H1 (cell line): ENCODE measurements around the gene RNASEL. TPM values are rescaled to one million over a fixed set of nuclear protein-coding genes. Genes with fewer than 3 reads are reported as not detected.

ENCODE experiments used
- CTCF ChIA-PET: fragments of 300-600 bp; sonication (Branson Sonifier 250); formaldehyde crosslinking; loops from one replicate; lab custom pipeline; 2021; ENCODE audit not compliant: partially characterized antibody; lab: Charles Lee
- POLR2A ChIA-PET: fragments of 300-600 bp; sonication (Branson Sonifier 250); formaldehyde crosslinking; loops from one replicate; lab custom pipeline; 2021; ENCODE audit warnings: inconsistent platforms; ENCODE audit not compliant: partially characterized antibody; lab: Charles Lee
- DNase-seq, 2 experiments: peaks; one replicate each; pipeline versions ENCODE4 v3.0.0 to v3.0.0-alpha.2; 2010 to 2022; ENCODE audit warnings: low spot score in 2 of 2, low read depth in 1 of 2, mixed read lengths in 1 of 2
- FAIRE-seq: peaks from 2 replicates; lab custom pipeline; 2011; peaks lifted over from hg19 to GRCh38; lab: Jason Lieb, UNC
- H2AFZ ChIP-seq: 2 replicates; pipeline ENCODE4 v1.8.1; 2012; ENCODE audit warnings: low read length, inconsistent platforms
- H2AK5ac ChIP-seq: 2 replicates; pipeline ENCODE4 v1.6.1; 2013; ENCODE audit warnings: low read depth, low read length
- H2BK120ac ChIP-seq: replicated peaks from 2 replicates; pipeline ENCODE3; 2013; ENCODE audit warnings: low read depth, low read length, inconsistent platforms
- H2BK12ac ChIP-seq: 2 replicates; pipeline ENCODE4 v1.6.1; 2013; ENCODE audit warnings: low read depth, low read length
- H2BK15ac ChIP-seq: 2 replicates; pipeline ENCODE4 v1.6.1; 2013; ENCODE audit warnings: low read length
- H2BK20ac ChIP-seq: 2 replicates; pipeline ENCODE4 v1.6.1; 2013; ENCODE audit warnings: low read length
- H2BK5ac ChIP-seq: 2 replicates; pipeline ENCODE4 v1.6.1; 2013; ENCODE audit warnings: low read depth, low read length
- H3K14ac ChIP-seq: 2 replicates; pipeline ENCODE4 v1.6.1; 2013; ENCODE audit warnings: inconsistent platforms; ENCODE audit not compliant: insufficient read length
- H3K18ac ChIP-seq: 2 replicates; pipeline ENCODE4 v1.6.1; 2013; ENCODE audit warnings: low read length; ENCODE audit errors: extremely low read depth
- H3K23ac ChIP-seq: 2 replicates; pipeline ENCODE4 v1.6.1; 2013; ENCODE audit warnings: inconsistent platforms; ENCODE audit not compliant: insufficient read length
- H3K23me2 ChIP-seq: 2 replicates; pipeline ENCODE4 v1.6.1; 2013; ENCODE audit warnings: low read depth, low read length
- H3K27ac ChIP-seq: 2 replicates; pipeline ENCODE4 v1.6.1; 2011; ENCODE audit warnings: low read depth, low read length, inconsistent platforms
- H3K27me3 ChIP-seq, 4 experiments: replicated peaks in 1 of 4; 1 replicate in 1 of 4; 2 replicates in 3 of 4; pipeline versions ENCODE4 v1.6.1 to v1.8.1; 2011 to 2013; ENCODE audit warnings: low read length in 3 of 4, mild to moderate bottlenecking in 3 of 4, inconsistent platforms in 2 of 4, mixed read lengths in 2 of 4, moderate library complexity in 1 of 4; ENCODE audit not compliant: control insufficient read depth in 3 of 4, insufficient read depth in 3 of 4; ENCODE audit errors: extremely low read depth in 1 of 4
- H3K36me3 ChIP-seq, 4 experiments: 2 replicates each; pipeline versions ENCODE4 v1.6.1 to v1.8.1; 2011 to 2013; ENCODE audit warnings: mild to moderate bottlenecking in 4 of 4, low read length in 3 of 4, moderate library complexity in 2 of 4, control low read depth in 1 of 4, inconsistent platforms in 1 of 4; ENCODE audit not compliant: insufficient read depth in 4 of 4, control insufficient read depth in 2 of 4
- H3K4ac ChIP-seq: replicated peaks from 2 replicates; pipeline ENCODE3; 2013; ENCODE audit warnings: low read length, low read depth, mixed read lengths, inconsistent platforms; ENCODE audit not compliant: insufficient read length
- H3K4me1 ChIP-seq, 4 experiments: replicated peaks in 1 of 4; 1 replicate in 1 of 4; 2 replicates in 3 of 4; pipeline versions ENCODE4 v1.6.1 to v1.8.1; 2011 to 2013; ENCODE audit warnings: low read length in 3 of 4, inconsistent platforms in 2 of 4, mixed read lengths in 1 of 4; ENCODE audit not compliant: insufficient read depth in 4 of 4, control insufficient read depth in 3 of 4
- H3K4me2 ChIP-seq, 2 experiments: 2 replicates each; pipeline versions ENCODE4 v1.6.1 to v1.8.1; 2011 to 2013; ENCODE audit warnings: low read depth in 2 of 2, low read length in 2 of 2, control low read depth in 1 of 2, inconsistent platforms in 1 of 2, mild to moderate bottlenecking in 1 of 2; ENCODE audit not compliant: insufficient read depth in 1 of 2
- H3K4me3 ChIP-seq, 4 experiments: fragments of 200-600, 300-600 bp in 1 of 4; sonication (generic), shearing (Covaris generic), sonication (Bioruptor Twin) in 1 of 4; 2 replicates each; pipeline versions ENCODE4 v1.5.1 to v1.8.1; 2011 to 2016; ENCODE audit warnings: low read length in 4 of 4, low read depth in 3 of 4, control low read depth in 2 of 4, inconsistent platforms in 2 of 4, mild to moderate bottlenecking in 2 of 4, mixed read lengths in 1 of 4, moderate library complexity in 1 of 4; ENCODE audit not compliant: insufficient read depth in 2 of 4; ENCODE audit errors: extremely low read depth in 1 of 4
- H3K56ac ChIP-seq: replicated peaks from 2 replicates; pipeline ENCODE3; 2013; ENCODE audit warnings: low read depth, mild to moderate bottlenecking, mixed read lengths, low read length, inconsistent platforms; ENCODE audit not compliant: insufficient read length
- H3K79me1 ChIP-seq: 2 replicates; pipeline ENCODE4 v1.6.1; 2013; ENCODE audit warnings: low read depth, low read length, control low read depth
- H3K79me2 ChIP-seq, 2 experiments: 2 replicates each; pipeline versions ENCODE4 v1.6.1 to v1.8.1; 2012 to 2013; ENCODE audit warnings: low read length in 2 of 2, mild to moderate bottlenecking in 2 of 2, inconsistent platforms in 1 of 2; ENCODE audit not compliant: insufficient read depth in 2 of 2, control insufficient read depth in 1 of 2
- H3K9ac ChIP-seq, 4 experiments: replicated peaks in 1 of 4; 1 replicate in 1 of 4; 2 replicates in 3 of 4; pipeline versions ENCODE4 v1.6.1 to v1.8.1; 2011 to 2013; ENCODE audit warnings: low read depth in 3 of 4, low read length in 3 of 4, control low read depth in 2 of 4, mild to moderate bottlenecking in 2 of 4, moderate library complexity in 2 of 4, inconsistent platforms in 1 of 4; ENCODE audit errors: extremely low read depth in 1 of 4
- H3K9me3 ChIP-seq, 2 experiments: 2 replicates each; pipeline versions ENCODE4 v1.6.1 to v1.8.1; 2012 to 2013; ENCODE audit warnings: mild to moderate bottlenecking in 2 of 2, moderate library complexity in 2 of 2, control low read depth in 1 of 2, inconsistent platforms in 1 of 2, low read depth in 1 of 2, low read length in 1 of 2, mixed read lengths in 1 of 2; ENCODE audit not compliant: insufficient read depth in 2 of 2
- H4K20me1 ChIP-seq, 2 experiments: replicated peaks in 1 of 2; 2 replicates each; pipeline versions ENCODE3 to v1.8.1; 2011 to 2013; ENCODE audit warnings: inconsistent platforms in 2 of 2, low read length in 2 of 2, mild to moderate bottlenecking in 1 of 2; ENCODE audit not compliant: insufficient read depth in 2 of 2, control insufficient read depth in 1 of 2
- H4K5ac ChIP-seq: 2 replicates; pipeline ENCODE4 v1.6.1; 2013; ENCODE audit warnings: low read length, low read depth, mixed read lengths, inconsistent platforms; ENCODE audit not compliant: insufficient read length
- H4K8ac ChIP-seq: 2 replicates; pipeline ENCODE4 v1.8.0; 2013; ENCODE audit warnings: mild to moderate bottlenecking, moderate library complexity, low read length, inconsistent platforms; ENCODE audit not compliant: insufficient read depth; ENCODE audit errors: extremely low read depth
- H4K91ac ChIP-seq: replicated peaks from 2 replicates; pipeline ENCODE3; 2013; ENCODE audit warnings: low read length, mixed read lengths, inconsistent platforms; ENCODE audit not compliant: insufficient read length
- whole genome bisulfite sequencing, 2 experiments: shearing (Covaris generic) in 1 of 2; methylation state at CpG; one replicate each; pipeline versions ENCODE4 v1.1.6 to v1.1.7; 2013 to 2015; ENCODE audit warnings: low lambda C conversion rate in 2 of 2, mixed read lengths in 2 of 2, inconsistent platforms in 1 of 2, low coverage in 1 of 2, missing lambda C conversion rate in 1 of 2; ENCODE audit not compliant: insufficient replicate concordance in 2 of 2, insufficient coverage in 1 of 2, insufficient read length in 1 of 2; ENCODE audit errors: extremely low coverage in 1 of 2, missing lambda C conversion rate in 1 of 2; 5-methylcytosine and 5-hydroxymethylcytosine counted together
- polyA plus RNA-seq, 7 experiments: library from polyadenylated mRNA; depleted of rRNA in 3 of 7; stranded (reverse) in 5 of 7; unstranded in 2 of 7; fragments of >200 nt in 5 of 7; fragments of 200-250 nt in 2 of 7; gene quantifications; 1 replicate in 5 of 7; 2 replicates in 1 of 7; 4 replicates in 1 of 7; pipeline versions ENCODE4 v1.2.1 to v1.2.3, GENCODE V29; 2011 to 2013; ENCODE audit warnings: missing spikeins in 2 of 7, mixed read lengths in 2 of 7
- total RNA-seq: library from RNA; stranded (reverse); fragmentation: NEBNext Ultra II Directional; extraction: Animal tissue kit (Norgen Biotek cat#: 25700); gene quantifications from 2 replicates; pipeline ENCODE4 v1.2.1, GENCODE V29; 2021

The RNASEL gene
- total and polyA plus RNA-seq, 2 of the 8 experiments (the other 6 are each of a cell fraction or from before 2014, with no cell fraction given), result 0.39 to 0.78 TPM

DNA sequence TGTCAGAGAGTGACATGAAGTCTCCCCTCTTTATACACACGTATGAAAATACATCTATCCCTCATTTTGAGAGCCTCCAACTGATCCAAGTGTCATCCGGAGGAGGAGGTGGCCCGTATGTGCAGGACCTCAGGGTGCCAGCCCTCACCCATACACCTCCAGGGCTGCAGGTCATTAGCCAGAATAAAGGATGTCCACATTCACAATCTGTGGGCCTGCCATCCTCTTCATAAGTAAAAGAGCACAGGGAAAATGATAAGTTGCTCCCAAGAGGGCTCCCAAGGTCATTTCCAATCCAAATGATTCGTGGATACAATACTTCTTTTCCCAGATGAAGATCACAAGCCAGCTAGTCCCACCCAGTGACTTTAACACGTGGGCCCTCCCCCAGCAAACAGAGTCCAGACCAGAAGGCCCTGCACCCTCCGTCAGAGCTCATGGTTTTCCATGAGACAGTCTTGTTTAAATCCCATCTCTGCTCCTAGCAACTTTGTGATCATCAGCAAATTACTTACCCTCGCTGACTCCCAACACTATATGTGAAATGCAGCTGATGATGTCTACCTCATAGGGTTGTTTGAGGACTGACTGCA, 28.6 kb downstream of the RNASEL start:
- Histone ChIP-seq H4K91ac (no peak overlapping the region), H3K36me3 (no peaks in the 10 kb centered on the region), H3K23me2 (no peaks in the 10 kb centered on the region), H2BK12ac (no peak overlapping the region), H3K27me3 (no peaks in the 10 kb centered on the region), H3K18ac (no peak overlapping the region), H4K20me1 (no peaks in the 10 kb centered on the region), H3K27ac (no peak overlapping the region), H3K14ac (no peak overlapping the region), H3K56ac (no peak overlapping the region), H3K4me2 (no peak overlapping the region), H4K5ac (no peak overlapping the region), H2BK120ac (no peak overlapping the region), H3K9me3 (no peaks in the 10 kb centered on the region), H2BK20ac (no peak overlapping the region), H3K4me1 (no peaks in the 10 kb centered on the region), H2BK5ac (no peak overlapping the region), H3K9ac (no peak overlapping the region), H3K4me3 (no peak overlapping the region), H2AK5ac (no peak overlapping the region), H3K79me2 (no peaks in the 10 kb centered on the region), H3K4ac (no peak overlapping the region), H3K79me1 (no peaks in the 10 kb centered on the region), H2AFZ (no peak overlapping the region), H4K8ac (no peak overlapping the region), H2BK15ac (no peak overlapping the region), H3K23ac (no peak overlapping the region)
- ChIA-PET POLR2A (no interaction called here), CTCF (no interaction called here)
- FAIRE-seq (no peak), DNase-seq (no peak)
- 82% methylated on average over 7 of the region's 7 CpGs; no CpG with 5 or more reads in 1 of the 2 experiments for WGBS, 2 experiments
